GM21367 (cell line): ENCODE data around the gene PITPNB.
A peak's percentile ranks its signal among the peaks of the same experiment; 100 is the strongest.

ENCODE experiments used
- ATAC-seq: cut with Tn5 transposase; IDR thresholded peaks from one replicate; pipeline ENCODE4 v1.9.1; 2021; ENCODE audit not compliant: unreplicated experiment

PITPNB gene

GRCh38 chr22:27919942-27920755 is 1.1 kb upstream of the PITPNB start:
- ATAC-seq = peak; percentile 32

GRCh38 chr22:27918341-27919221 is 475 bp downstream of the PITPNB start:
- peak; percentile 24 for ATAC-seq

- ATAC-seq = no peak
Measured at GRCh38 chr22:27915986-27916385, 3.1 kb downstream of the PITPNB start.

GRCh38 chr22:27913162-27913741 is 5.8 kb downstream of the PITPNB start:
- no peak for ATAC-seq

GRCh38 chr22:27912101-27912500 is 7.0 kb downstream of the PITPNB start:
- no peak for ATAC-seq

- no peak for ATAC-seq
Measured at GRCh38 chr22:27911330-27911729, 7.7 kb downstream of the PITPNB start.

GRCh38 chr22:27906241-27906640 is 12.8 kb downstream of the PITPNB start:
- ATAC-seq = no peak

- ATAC-seq = no peak
Measured at GRCh38 chr22:27905653-27906052, 13.4 kb downstream of the PITPNB start.

GRCh38 chr22:27903805-27904473 is 15.1 kb downstream of the PITPNB start:
- ATAC-seq = no peak

- ATAC-seq = no peak
Measured at GRCh38 chr22:27900153-27900552, 18.9 kb downstream of the PITPNB start.

- no peak for ATAC-seq
Measured at GRCh38 chr22:27896245-27896644, 22.8 kb downstream of the PITPNB start.

GRCh38 chr22:27895600-27895999 is 23.5 kb downstream of the PITPNB start:
- ATAC-seq = peak; percentile 77

- ATAC-seq = no peak
Measured at GRCh38 chr22:27892811-27893210, 26.2 kb downstream of the PITPNB start.

GRCh38 chr22:27892064-27892463 is 27.0 kb downstream of the PITPNB start:
- ATAC-seq = no peak

- no peak for ATAC-seq
Measured at GRCh38 chr22:27888310-27888709, 30.7 kb downstream of the PITPNB start.

- no peak for ATAC-seq
Measured at GRCh38 chr22:27886843-27887151, 32.3 kb downstream of the PITPNB start.

- ATAC-seq = no peak
Measured at GRCh38 chr22:27885977-27886842, 32.8 kb downstream of the PITPNB start.

- no peak for ATAC-seq
Measured at GRCh38 chr22:27883656-27884350, 35.3 kb downstream of the PITPNB start.

- ATAC-seq = no peak
Measured at GRCh38 chr22:27882507-27883290, 36.4 kb downstream of the PITPNB start.
